Tibial nerve (tissue), 4 donors: Measurements from ENCODE around the gene TTN. TPM values are rescaled to one million over a fixed set of nuclear protein-coding genes. Genes with fewer than 3 reads are reported as not detected.

Source experiments
- DNase-seq, 2 donors: peaks; one replicate each; pipeline ENCODE4 v3.0.0-alpha.2; 2019; ENCODE audit warnings: low spot score in 2 of 2
- H3K27ac ChIP-seq, 4 donors: fragments of 200-600 bp; sonication (generic) in 3 of 4; one replicate each; pipeline ENCODE4 v1.5.1; 2017 to 2019; ENCODE audit warnings: mild to moderate bottlenecking in 1 of 4
- H3K27me3 ChIP-seq, 2 donors: fragments of 200-600 bp; sonication (generic) in 1 of 2; one replicate each; pipeline versions ENCODE4 v1.5.1 to v1.6.0; 2017 to 2019
- H3K36me3 ChIP-seq, 3 donors: fragments of 200-600 bp; sonication (generic); one replicate each; pipeline ENCODE4 v1.5.1; 2018 to 2019
- H3K4me1 ChIP-seq, 4 donors: fragments of 200-600 bp; sonication (generic) in 3 of 4; one replicate each; pipeline ENCODE4 v1.5.1; 2017 to 2019
- H3K4me3 ChIP-seq, 4 donors: fragments of 200-600 bp; sonication (generic) in 3 of 4; one replicate each; pipeline ENCODE4 v1.5.1; 2017 to 2019; ENCODE audit warnings: mild to moderate bottlenecking in 1 of 4, moderate library complexity in 1 of 4
- H3K9me3 ChIP-seq, 4 donors: fragments of 200-600 bp; sonication (generic) in 3 of 4; one replicate each; pipeline ENCODE4 v1.5.1; 2017 to 2019
- EP300 ChIP-seq, 2 donors: sonication (generic); formaldehyde crosslinking; IDR thresholded peaks; one replicate each; pipeline ENCODE4 v1.6.1; 2017; ENCODE audit warnings: antibody characterized with exemption in 2 of 2, mild to moderate bottlenecking in 1 of 2
- POLR2A ChIP-seq, 2 donors: fragments of 450-650 bp; IDR thresholded peaks; one replicate each; pipeline ENCODE4 v1.6.1; 2017; ENCODE audit warnings: antibody characterized with exemption in 2 of 2, mild to moderate bottlenecking in 2 of 2, moderate library complexity in 2 of 2
- WGBS, 2 donors: methylation state at CpG; one replicate each; pipeline ENCODE4 v1.1.5; 2018; 5-methylcytosine and 5-hydroxymethylcytosine counted together
- total RNA-seq, 4 donors: library from RNA; depleted of rRNA; stranded (reverse); fragments of >200 nt; gene quantifications; one replicate each; pipeline ENCODE4 v1.1.0, GENCODE V29; 2016
- TF ChIP-seq, protein P1 (sequence below), 5 experiments: fragments of 200-600 bp in 3 of 5; fragments of 450-650 bp in 2 of 5; sonication (generic) in 3 of 5; IDR thresholded peaks; one replicate each; pipeline ENCODE4 v1.5.1; 2016 to 2019; ENCODE audit warnings: antibody characterized with exemption in 5 of 5, mild to moderate bottlenecking in 3 of 5, moderate library complexity in 2 of 5

Gene TTN
- total RNA-seq, 4 donors from 2014 or later = 4.7 to 15.5 (median 9.2) TPM

DNA sequence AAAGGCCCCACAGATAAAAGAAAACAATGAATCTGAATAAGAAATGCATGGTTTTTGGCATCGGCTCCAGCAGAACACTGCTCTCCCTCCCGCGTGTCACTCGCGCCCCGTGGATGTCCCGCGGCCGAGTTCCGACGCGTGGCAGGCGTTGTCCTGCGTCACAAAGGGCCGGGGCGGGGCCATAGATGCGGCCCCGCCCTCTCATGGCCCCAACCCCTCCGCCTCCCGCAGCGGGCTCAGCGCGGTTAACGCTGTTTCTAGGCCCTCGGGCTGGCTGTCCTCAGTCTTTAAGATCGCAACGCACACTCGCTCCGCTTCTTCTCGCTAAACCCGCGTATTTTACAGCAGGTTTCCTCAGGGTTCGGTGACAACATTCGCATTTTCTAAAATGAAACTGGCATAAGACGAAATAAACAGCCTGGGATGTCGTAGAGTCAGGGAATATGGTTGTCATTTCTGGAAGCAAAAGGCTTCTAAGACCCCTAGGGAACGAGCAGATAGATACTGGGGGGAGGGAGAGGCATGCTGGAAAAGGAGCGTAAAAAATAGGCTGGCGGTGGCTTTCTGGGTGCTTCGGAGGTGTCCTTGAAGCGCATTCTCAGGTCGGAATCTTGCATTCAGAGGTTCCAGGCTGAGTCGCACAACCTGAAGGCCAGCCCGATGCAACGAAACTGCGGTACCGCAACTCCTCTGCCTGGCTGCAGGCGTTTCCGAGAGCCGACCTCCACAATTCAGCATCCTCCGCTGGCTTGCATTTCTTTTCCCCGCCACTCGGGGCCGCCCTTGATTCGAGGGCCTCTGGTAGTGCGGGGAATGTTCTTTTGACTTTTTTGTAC is 328.6 kb downstream of the TTN start, which contains the start of gene FKBP7:
Gene FKBP7, minus strand, starts transcription at position 162 of the 836 bp plus-strand sequence. Its CDS starts 101 bp downstream, at position 61.
- H3K27ac ChIP-seq = peak within 1 kb of the TSS; percentile 94 to 98 (median 98)
- H3K4me1 ChIP-seq = peaks cover 0 to 54% (median 21%) of the 10 kb centered on the region in 4 donors
- peak within 1 kb of the TSS; percentile 65 to 79 (median 68) for H3K4me3 ChIP-seq
- DNase-seq = peak; percentile 84 to 85
- 2 to 4% methylated on average over 56 of the region's 56 CpGs for WGBS, 2 donors
- H3K27me3 ChIP-seq = no peaks in the 10 kb centered on the region
- TF ChIP-seq, protein P1, sequence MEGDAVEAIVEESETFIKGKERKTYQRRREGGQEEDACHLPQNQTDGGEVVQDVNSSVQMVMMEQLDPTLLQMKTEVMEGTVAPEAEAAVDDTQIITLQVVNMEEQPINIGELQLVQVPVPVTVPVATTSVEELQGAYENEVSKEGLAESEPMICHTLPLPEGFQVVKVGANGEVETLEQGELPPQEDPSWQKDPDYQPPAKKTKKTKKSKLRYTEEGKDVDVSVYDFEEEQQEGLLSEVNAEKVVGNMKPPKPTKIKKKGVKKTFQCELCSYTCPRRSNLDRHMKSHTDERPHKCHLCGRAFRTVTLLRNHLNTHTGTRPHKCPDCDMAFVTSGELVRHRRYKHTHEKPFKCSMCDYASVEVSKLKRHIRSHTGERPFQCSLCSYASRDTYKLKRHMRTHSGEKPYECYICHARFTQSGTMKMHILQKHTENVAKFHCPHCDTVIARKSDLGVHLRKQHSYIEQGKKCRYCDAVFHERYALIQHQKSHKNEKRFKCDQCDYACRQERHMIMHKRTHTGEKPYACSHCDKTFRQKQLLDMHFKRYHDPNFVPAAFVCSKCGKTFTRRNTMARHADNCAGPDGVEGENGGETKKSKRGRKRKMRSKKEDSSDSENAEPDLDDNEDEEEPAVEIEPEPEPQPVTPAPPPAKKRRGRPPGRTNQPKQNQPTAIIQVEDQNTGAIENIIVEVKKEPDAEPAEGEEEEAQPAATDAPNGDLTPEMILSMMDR (IDR thresholded peaks at IDR 0.05) = peak; percentile 51 to 72 (median 64)
- peak; percentile 94 to 97 for TF ChIP-seq POLR2A (IDR thresholded peaks at IDR 0.05)
- peak; percentile 92 to 99 for TF ChIP-seq EP300 (IDR thresholded peaks at IDR 0.05)
- no peaks in the 10 kb centered on the region for H3K36me3 ChIP-seq
- H3K9me3 ChIP-seq = no peaks in the 10 kb centered on the region

DNA sequence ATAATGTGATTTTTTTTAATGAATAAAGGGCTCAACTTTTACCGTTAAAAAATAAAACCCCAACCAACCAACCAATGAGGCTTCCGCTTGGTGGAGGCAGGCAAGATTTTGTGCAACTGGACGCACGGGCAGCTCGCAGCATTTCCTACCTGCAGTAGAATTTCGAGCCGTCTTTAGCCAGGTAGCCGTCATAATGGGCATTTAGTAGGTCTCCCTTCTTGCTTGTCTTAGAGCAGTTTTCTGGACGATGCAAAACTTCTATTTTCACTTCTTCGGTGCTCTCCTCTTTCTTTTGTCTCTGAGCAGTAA is 329.1 kb downstream of the TTN start:
- DNase-seq = peak in 1 of 2 donors; percentile 6
- H3K27ac ChIP-seq = peak overlapping the region; percentile 94 to 98 (median 98)
- no peaks in the 10 kb centered on the region for H3K27me3 ChIP-seq
- H3K9me3 ChIP-seq = no peaks in the 10 kb centered on the region
- WGBS, 2 donors = 1% methylated on average over 10 of the region's 10 CpGs
- TF ChIP-seq EP300 (IDR thresholded peaks at IDR 0.05) (no peak), POLR2A (IDR thresholded peaks at IDR 0.05) (no peak)
- TF ChIP-seq, protein P1 (IDR thresholded peaks at IDR 0.05) = no peak
- H3K36me3 ChIP-seq = no peaks in the 10 kb centered on the region
- H3K4me1 ChIP-seq = peaks cover 0 to 52% (median 21%) of the 10 kb centered on the region in 4 donors
- H3K4me3 ChIP-seq = peak overlapping the region; percentile 65 to 79 (median 68)

DNA sequence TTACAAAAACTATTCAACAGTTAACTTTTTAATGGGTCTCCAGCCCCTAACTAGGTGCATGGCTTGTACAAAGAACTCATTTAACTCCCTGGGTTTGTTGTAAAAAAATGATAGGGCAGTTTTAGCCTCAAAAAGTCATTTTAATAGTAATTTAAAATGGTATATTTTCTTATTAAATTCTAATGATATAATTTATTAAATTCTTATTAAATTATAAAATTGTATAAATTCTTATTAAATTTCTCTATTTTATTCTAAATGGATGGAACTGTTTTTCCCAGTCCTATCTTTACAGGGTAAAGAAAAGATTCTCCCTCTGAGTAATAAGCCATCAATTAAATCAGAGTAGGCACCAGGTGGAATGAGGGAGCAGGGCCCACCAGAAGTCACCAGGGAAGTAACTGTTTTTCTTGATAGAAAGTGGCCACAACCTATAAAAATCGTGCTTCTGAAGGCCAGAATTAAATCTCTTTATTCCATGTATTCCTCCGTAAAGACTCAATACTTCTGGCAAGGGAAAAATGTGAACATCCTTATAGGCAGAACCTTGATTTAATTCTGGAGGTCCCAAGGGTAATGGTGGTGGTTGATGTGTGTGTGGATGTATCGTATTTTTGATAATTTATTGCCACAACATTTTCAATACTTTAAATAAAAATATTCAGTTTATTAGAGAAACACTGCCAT is 329.6 kb downstream of the TTN start:
- H3K36me3 ChIP-seq = no peaks in the 10 kb centered on the region
- H3K27me3 ChIP-seq = no peaks in the 10 kb centered on the region
- peak overlapping the region; percentile 94 to 98 (median 98) for H3K27ac ChIP-seq
- WGBS, 2 donors = 5 to 7% methylated on average over 3 of the region's 3 CpGs
- TF ChIP-seq EP300 (IDR thresholded peaks at IDR 0.05) = no peak
- TF ChIP-seq, protein P1 (IDR thresholded peaks at IDR 0.05) = no peak
- no peak for TF ChIP-seq POLR2A (IDR thresholded peaks at IDR 0.05)
- peaks cover 0 to 47% (median 17%) of the 10 kb centered on the region in 4 donors for H3K4me1 ChIP-seq
- DNase-seq = no peak
- peak overlapping the region; percentile 65 to 79 (median 68) for H3K4me3 ChIP-seq
- H3K9me3 ChIP-seq = no peaks in the 10 kb centered on the region

DNA sequence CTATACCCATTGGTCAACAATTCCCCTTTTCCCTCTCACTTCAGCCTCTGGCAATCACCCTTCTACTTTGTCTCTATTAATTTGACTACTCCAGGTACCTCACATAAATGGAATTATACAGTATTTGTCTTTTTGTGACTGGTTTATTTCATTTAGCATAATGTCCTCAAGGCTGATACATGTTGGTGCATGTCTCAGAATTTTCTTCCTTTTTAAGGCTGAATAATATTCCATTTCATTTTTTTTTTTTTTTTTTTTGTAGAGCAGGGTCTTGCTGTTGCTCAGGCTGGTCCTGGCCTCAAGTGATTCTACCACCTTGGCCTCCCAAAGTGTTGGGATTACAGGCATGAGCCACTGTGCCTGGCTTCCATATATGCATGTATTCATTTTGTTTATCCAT is 330.7 kb downstream of the TTN start:
- Histone ChIP-seq H3K36me3 (no peaks in the 10 kb centered on the region), H3K27me3 (no peaks in the 10 kb centered on the region), H3K27ac (no peak overlapping the region), H3K9me3 (no peaks in the 10 kb centered on the region), H3K4me3 (no peak overlapping the region), H3K4me1 (peaks cover 0 to 36% (median 6%) of the 10 kb centered on the region in 4 donors)
- no peak for DNase-seq
- TF ChIP-seq POLR2A (IDR thresholded peaks at IDR 0.05) (no peak), EP300 (IDR thresholded peaks at IDR 0.05) (no peak)
- TF ChIP-seq, protein P1 (IDR thresholded peaks at IDR 0.05) = no peak

Other genes starting within 250 kb of the TTN start
- 1 to 10 TPM; 1.7 to 7.7 (median 3.9) TPM for gene CCDC141, start 242.7 kb upstream of the TTN start, total RNA-seq